Measurements from ENCODE around the gene ALDH3A1.

GRCh38 chr17:19733953-19734526 is 14.1 kb downstream of the ALDH3A1 start:
- no peak for TF ChIP-seq CTCF (IDR thresholded peaks at IDR 0.05)
- TF ChIP-seq POLR2A (IDR thresholded peaks at IDR 0.05) = no peak
